NK-92 (cell line): Measurements from ENCODE around the gene CELF1.
"Not testable (repeated sequence)": the region's sequence is repeated elsewhere in the genome, so short reads cannot be mapped to it uniquely, and the experiment has no call there.

Experiments
- DNase-seq: peaks from one replicate; lab custom pipeline; 2025; ENCODE audit not compliant: unreplicated experiment; lab: John Stamatoyannopoulos, UW

Gene CELF1

DNA sequence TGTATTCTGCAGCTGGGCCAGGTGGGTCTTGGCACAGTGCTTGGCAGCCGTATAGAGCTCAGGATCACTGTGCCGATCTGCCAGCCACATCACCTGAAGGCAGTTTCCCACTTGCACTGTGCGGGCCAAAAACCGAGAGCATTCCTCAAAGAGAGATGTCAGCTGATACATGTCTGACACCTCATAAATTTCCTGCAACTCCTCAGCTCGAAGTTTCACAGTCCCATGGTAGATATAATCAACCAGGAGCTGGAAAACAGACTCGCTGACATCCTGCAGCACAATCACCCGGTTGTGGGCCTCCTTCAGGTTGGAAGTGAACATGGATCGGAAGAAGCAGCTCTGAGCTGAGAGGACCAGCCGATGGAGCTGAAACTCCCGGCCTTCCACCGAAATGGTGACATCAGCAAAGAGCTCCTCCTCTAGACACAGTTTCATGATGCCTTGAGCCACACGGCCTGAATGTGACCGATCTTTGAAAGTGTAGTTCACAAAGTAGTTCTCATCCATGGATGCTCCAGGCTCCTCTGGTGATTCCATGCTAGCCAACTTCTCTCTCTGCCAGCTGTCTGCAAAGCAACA, 24.6 kb upstream of the CELF1 start:
- no peak for DNase-seq

DNA sequence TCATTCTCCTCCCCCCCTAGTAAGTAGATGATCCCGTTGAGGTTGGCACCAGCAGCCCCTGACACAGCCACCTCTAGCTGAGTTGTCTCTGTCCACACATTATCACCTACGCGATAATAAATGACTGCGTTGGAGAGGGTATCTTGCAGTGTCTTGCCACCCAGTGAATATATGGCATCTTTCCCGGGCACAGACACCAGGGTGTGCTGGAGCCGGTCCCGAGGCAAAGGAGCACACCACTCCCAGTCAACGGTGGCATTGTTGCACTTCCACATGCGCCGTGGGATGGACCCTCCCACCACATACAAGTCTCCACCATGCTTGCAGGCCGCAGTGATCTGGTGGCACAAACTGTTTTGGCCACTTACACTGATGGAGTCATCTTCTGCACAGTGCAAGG, 20.4 kb upstream of the CELF1 start:
- DNase-seq = no peak

DNA sequence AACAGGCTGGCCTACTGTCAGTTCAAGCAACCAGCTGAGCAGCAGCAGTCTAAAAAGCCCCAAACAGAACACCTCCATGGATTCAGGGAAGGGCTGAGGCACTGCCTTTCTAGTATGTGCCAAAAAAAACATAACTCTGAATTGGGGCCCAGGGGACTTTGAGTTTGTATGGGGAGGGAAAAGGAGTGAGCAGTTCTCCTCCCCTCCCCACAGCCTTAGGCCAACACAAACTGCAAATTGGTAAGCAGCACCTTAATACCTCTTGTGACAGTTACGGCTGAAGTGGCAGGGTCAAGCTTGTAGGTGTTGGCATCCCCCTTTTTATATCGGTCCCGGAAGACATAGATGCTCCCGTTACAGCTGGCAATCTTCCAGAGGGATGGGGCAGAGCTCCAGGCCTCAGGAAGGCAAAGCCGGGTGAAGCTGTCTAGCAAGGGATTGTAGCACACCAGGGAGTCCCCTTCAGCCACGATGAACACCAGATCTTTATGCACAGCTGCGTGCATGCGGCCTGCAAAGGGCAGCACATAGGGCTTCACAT, 19.9 kb upstream of the CELF1 start:
- no peak for DNase-seq

DNA sequence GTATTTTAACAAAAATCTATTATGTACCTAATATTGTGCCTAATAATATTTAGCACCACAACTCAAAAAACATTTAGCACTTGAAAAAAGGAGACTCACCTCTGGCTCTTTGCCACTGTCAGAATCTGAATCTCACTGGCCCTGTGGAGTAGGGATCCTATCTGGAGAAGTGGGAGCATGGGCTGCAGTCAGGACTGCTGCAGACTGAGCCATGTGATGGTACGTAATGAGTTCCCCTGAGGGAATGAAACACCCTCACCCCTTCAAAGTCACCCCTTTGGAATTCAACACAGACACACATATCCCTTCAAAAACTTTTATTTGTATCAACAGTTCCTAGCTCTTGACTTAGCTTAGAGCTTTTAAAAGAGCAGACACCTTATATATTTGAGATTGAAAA, 19.0 kb upstream of the CELF1 start:
- DNase-seq = no peak

DNA sequence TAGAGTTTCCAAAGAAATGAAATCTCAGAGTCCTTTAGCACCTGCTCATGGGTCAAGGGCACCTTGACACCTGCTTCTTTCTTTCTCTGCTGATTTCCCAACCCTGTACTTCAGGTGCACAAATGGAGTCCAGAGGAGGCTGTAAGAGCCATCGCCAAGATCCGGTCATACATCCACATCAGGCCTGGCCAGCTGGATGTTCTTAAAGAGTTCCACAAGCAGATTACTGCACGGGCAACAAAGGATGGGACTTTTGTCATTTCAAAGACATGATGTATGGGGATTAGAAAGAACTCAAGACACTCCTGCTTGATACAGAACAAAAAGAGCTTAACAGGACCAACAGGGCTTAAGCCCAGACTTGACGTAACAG, 18.4 kb upstream of the CELF1 start:
- DNase-seq = no peak

DNA sequence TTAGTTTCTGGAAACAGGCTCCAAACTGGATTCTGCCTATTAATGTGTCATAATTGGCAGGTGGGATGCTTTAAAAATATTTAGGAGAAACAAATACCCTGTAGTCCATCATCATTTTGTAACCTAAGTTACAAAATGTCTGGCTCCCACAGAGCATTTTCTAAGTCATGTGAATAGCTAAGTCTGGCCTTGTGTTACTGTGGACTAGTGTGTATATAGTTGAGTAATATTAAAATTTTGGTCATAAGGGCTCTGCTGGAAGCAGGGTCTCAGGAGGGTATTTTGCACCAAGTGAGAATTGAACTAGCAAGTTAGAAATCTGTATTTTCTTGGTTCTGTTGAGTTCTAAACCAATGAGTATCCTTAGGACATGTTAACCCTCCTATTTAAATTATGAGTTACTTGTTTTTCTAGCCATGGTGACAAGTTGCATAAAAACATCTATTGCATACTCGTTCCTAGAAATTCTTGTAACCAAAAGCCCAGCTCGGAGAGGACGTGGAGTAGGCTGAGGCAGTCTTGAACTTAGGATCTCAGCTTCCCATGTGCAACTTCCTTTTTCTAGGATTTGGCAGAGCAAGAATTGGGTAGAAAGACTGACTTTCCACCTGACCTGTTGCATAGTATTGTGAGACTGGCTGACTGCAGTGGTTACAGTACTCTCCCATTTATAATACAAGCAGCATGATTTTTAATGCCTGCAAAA, 17.9 kb upstream of the CELF1 start:
- no peak for DNase-seq

DNA sequence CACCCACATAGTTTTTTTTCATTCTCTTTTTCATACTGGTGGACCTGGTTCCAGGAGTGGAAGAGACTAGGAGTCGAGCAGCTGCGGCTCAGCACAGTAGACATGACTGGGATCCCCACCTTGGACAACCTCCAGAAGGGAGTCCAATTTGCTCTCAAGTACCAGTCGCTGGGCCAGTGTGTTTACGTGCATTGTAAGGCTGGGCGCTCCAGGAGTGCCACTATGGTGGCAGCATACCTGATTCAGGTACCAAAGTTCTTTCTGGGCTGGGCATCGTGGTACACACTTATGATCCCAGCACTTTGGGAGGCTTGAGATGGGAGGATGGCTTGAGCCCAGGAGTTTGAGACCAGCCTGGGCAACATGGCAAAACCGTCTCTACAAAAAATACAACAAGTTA, 16.7 kb upstream of the CELF1 start:
- DNase-seq = no peak

DNA sequence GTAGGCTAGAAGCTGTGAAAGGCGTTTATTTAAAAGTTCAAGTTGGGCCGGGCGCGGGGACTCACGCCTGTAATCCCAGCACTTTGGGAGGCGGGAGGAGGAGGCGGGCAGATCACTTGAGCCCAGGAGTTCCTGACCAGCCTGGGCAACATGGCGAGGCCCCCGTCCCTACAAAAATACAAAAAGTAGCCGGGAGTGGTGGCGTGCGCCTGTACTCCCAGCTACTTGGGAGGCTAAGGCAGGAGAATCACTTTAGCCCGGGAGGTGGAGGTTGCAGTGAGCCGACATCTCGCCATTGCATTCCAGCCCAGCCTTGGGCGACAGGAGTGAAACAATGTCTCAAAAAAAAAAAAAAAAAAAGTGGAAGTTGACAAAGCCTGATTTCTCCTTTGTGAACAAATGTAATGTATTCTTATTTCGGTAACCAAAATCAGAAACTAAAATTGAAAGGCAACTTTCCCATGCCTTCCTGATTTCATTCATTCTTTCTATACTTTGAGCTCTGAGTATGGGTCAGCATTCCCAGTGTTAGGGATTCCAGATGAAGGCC, 13.3 kb upstream of the CELF1 start:
- no peak for DNase-seq

DNA sequence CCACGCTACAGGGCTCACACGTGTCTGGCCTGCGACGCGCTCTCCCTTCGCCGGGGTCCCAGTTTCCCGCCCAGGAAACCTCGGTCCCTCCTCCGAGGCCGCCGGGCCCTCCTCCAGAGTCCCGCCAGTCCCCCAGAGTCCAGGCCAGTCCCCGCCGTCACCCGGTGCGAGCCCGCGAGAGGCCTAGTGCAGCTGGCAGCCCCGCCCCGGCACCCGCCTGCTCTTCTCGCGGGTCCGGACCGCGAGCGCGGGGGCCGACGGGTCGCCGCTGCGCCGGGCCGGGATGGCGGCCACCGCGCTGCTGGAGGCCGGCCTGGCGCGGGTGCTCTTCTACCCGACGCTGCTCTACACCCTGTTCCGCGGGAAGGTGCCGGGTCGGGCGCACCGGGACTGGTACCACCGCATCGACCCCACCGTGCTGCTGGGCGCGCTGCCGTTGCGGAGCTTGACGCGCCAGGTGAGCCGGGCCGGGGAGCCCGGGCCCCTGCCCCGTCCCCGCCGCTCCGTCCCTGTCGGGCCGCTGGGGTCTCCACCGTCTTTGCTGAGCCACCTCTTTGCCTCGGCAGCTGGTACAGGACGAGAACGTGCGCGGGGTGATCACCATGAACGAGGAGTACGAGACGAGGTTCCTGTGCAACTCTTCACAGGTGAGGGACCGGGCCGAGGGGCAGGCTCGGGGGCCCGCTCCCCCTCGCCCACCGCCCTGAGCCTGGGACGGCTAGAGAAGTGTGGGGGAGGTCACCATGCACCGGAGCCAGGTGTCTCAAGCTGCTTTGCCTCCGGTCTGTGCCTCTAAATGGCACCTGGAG, 12.6 kb upstream of the CELF1 start, which contains the start of gene PTPMT1:
Gene PTPMT1, plus strand, starts transcription at position 260 of the 809 bp plus-strand sequence. Its CDS starts 24 bp downstream, at position 284.
- no peak for DNase-seq

DNA sequence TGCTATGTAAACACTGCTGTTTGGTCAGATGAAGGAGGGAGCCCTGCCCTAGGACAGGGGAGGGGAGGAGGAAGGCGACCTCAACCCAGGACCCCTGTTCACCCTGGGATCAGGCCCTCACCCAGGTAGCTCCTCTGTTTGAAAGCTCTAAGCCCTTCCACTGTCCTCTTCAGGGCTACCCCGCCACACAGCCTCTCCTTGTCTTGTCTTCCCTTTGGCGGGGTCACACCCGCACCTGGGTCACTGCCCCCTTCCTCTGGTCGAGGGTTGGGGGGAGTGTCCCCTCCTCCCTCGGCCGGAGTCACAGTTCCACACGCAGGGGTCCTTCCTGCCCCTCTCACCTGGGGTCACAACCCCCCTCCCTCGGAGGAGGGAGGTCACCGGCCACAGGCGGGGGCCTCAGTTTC, 12.0 kb upstream of the CELF1 start:
- DNase-seq = no peak

DNA sequence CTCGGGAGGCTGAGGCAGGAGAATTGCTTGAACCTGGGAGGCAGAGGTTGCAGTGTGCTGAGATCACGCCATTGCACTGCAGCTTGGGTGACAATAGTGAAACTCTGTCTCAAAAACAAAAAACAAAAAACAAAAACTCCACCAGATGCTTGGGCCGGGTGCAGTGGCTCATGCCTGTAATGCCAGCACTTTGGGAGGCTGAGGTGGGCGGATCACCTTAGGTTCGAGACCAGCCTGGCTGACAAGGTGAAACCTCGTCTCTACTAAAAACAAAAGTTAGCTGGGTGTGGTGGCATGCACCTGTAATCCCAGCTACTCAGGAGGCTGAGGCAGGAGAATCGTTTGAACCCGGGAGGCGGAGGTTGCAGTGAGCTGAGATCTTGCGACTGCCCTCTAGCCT, 11.4 kb upstream of the CELF1 start:
- not testable (repeated sequence) for DNase-seq

DNA sequence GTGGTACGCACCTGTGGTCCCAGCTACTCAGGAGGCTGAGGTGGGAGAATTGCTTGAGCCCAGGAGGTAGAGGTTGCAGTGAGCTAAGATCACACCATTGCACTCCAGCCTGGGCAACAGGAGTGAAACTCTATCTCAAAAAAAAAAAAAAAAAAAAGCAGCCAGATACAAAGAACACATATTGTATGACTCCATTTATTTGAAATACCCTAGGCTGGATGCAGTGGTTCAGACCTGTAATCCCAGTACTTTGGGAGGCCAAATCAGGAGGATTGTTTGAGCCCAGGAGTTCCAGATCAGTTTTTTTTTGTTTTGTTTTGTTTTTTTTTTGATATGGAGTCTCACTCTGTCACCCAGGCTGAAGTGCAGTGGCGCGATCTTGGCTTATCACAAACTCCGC, 9.5 kb upstream of the CELF1 start:
- not testable (repeated sequence) for DNase-seq

DNA sequence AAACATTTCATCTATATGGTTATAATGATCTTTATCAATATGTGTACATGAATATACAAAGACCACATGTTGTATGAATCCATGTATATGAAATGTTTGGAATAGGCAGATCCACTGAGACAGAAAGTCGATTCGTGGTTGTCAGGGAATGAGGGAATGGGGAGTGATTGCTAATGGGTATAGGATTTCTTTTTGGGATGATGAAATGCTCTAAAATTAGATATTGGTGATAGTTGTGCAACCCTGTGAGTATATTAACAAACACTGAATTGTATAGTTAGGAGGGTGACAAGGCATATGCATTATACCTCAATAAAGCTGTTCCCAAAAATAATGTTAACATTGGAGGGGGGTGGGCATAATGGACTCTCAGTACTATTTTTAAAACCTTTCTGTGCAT, 7.5 kb upstream of the CELF1 start:
- no peak for DNase-seq

DNA sequence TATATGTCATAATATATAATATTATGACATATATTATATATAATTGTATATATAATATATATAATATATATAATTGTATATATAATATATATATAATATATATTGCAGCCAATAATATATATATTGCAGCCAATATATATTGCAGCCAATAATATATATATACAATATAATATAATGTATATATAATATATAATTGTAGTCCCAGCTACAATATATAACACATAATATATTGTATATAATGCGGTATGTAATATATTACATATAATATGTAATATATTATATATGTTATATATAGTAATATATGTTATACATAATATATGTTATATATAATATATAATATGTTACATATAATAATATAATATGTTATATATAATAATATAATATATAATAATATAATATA, 5.8 kb upstream of the CELF1 start:
- DNase-seq = no peak

DNA sequence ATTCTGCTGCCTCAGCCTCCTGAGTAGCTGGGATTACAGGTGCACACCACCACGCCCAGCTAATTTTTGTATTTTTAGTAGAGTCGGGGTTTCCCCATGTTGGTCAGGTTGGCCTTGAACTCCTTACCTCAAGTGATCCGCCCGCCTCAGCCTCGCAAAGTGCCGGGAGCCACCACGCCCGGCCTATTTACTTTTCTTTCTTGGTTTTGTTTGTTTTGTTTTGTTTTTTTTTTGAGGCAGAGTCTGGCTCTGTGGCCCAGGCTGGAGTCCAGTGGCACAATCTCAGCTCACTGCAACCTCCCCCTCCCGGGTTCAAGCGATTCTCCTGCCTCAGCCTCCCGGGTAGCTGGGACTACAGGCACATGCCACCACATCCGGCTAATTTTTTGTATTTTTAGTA, 4.1 kb upstream of the CELF1 start:
- DNase-seq = not testable (repeated sequence)

DNA sequence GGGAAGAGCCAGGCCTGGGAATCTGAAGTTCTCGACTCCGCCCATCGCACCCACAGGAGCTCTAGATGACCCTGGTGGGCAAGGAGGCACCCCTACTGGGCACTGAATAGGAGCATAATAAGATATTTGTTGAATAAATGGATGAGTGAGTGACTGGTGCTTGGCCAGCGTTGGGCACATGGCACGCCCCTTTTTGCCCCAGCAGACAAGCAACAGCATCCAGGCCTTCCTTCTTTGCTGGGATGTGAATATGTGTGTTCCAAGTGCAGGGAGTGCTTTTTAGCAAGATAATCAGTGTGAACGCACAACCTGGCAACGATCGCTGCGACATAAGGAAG, 443 bp upstream of the CELF1 start:
- no peak for DNase-seq

DNA sequence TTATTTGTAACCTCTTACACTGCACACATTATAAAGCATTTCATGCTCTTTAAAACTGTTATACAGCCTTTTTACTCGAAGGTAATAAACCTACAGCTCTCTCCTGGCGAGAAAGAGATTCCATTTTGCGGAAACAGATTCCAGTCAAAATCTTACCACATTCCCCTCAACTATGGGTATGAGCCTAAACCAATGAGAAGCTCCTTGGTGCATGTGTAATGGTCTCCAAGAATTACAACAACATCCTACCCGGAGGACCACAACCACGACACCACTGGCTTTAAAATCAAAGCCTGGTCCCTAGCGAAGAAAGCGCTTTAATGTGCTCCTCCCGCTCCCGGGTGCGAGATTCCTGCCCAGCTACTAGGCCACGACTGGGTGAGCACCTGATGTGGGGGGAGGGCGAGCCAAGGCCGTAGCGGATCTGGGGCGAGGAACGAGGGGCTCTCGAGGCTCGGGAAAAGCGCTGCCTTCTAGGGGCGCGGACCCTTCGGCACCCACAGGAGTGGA, 821 bp downstream of the CELF1 start:
- DNase-seq = no peak

DNA sequence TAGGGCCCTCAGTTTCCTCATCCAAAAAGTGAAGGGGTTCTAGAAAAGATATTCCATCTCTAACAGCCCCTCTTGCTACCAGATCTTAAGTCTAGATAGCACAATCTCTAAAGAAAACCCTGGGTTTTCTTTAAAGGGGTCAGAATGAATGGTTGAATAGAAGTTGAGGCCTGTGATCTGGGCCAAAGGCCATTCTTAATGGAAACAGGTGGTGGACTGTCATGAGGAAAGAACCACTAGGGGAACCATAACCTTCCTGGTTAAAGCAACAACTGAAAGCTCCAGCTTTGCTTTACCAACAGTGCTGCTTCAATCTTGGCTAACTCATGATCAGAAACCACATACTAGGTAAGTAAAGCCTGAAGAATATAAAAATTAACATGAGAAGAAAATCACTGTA, 1.8 kb downstream of the CELF1 start:
- DNase-seq = no peak

DNA sequence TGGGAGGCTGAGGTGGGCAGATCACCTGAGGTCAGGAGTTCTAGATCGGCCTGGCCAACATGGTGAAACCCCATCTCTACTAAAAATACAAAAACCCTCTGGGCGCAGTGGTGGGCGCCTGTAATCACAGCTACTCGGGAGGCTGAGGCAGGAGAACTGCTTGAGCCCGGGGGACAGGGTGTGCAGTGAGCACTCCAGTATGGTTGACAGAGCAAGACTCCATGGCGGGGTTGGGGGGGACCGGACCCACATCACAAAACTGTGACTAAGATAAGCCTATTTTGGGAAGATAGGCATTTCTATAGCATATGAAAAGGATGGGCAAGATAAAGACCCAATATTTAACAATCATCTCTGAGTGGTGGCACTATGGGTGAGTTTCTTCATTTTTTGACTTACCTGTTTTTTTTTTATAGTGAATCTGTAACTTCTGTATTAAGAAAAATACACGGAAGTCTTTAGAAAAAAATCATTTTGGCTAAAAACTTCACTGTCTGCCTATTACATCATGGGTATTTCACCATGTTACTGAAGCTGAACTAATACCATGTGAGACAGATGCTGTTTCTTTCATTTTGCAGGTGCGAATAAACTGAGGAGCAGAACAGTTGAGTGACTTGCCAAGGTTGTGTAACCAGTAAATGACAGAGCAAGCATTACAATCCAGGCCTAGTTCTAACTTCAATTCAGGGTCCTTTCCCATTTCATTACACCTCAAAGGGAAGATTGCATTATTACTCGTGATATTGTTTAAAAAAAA, 2.5 kb downstream of the CELF1 start:
- DNase-seq = no peak

DNA sequence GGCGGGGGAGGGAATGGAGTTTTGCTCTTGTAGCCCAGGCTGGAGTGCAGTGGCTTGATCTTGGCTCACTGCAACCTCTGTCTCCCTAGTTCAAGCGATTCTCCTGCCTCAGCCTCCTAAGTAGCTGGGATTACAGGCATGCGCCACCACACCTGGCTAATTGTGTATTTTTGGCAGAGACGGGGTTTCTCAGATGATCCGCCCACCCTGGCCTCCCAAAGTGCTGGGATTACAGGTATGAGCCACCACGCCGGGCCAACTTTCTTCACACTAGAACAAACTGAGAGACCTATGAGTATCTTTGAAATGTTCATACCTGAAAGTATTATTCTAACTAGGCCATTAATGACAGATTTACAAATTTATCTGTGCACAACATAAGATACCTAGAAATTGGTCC, 6.7 kb downstream of the CELF1 start:
- not testable (repeated sequence) for DNase-seq

DNA sequence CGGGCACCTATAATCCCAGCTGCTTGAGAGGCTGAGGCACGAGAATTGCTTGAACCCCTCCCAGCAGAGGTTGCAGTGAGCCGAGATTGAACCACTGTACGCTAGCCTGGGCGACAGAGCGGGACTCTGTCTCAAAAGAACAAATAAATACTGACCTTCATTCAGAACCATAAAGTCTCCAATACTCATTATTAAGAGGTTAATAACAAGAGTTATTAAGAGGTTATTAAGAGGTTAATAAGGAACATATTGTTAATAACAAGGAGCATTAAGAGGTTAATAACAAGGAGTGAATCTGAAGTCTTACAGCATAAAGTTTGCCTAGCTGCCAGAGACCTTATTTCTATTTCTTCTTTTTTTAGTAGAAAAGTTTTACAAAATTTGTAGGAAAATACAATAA, 7.6 kb downstream of the CELF1 start:
- no peak for DNase-seq
